Stimulated activated CD8-positive, alpha-beta memory T cell treated with anti-CD3 and anti-CD28 coated beads, Interleukin-2, amount 100 ng/mL, for 1 hour (primary cell): ENCODE results near the gene KMT2B.

Experiments used
- DNase-seq, 2 donors: peaks; one replicate each; pipeline ENCODE4 v3.0.0-alpha.2; 2020; ENCODE audit warnings: low read depth in 2 of 2

Gene KMT2B

DNA sequence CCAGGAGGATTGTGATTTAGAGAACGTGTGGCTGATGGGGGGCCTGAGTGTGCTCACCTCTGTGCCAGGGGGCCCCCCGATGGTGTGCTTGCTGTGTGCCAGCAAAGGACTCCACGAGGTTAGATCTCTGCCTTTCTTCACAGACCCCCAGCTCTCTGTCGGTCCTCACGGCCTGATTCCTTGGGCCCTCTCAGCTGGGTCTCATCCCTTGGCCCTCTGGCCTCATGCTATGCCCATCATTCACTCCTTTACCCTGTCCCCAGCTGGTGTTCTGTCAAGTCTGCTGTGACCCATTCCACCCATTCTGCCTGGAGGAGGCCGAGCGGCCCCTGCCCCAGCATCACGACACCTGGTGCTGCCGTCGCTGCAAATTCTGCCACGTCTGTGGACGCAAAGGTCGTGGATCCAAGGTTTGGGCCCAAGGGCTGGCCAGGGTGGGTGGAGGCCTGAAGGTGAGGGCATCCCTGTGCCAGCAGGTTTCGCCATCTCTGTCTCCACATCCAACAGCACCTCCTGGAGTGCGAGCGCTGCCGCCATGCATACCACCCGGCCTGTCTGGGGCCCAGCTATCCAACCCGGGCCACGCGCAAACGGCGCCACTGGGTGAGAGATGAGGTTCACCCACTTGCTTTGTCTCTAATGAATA, 7.5 kb downstream of the KMT2B start:
- DNase-seq = no peak

DNA sequence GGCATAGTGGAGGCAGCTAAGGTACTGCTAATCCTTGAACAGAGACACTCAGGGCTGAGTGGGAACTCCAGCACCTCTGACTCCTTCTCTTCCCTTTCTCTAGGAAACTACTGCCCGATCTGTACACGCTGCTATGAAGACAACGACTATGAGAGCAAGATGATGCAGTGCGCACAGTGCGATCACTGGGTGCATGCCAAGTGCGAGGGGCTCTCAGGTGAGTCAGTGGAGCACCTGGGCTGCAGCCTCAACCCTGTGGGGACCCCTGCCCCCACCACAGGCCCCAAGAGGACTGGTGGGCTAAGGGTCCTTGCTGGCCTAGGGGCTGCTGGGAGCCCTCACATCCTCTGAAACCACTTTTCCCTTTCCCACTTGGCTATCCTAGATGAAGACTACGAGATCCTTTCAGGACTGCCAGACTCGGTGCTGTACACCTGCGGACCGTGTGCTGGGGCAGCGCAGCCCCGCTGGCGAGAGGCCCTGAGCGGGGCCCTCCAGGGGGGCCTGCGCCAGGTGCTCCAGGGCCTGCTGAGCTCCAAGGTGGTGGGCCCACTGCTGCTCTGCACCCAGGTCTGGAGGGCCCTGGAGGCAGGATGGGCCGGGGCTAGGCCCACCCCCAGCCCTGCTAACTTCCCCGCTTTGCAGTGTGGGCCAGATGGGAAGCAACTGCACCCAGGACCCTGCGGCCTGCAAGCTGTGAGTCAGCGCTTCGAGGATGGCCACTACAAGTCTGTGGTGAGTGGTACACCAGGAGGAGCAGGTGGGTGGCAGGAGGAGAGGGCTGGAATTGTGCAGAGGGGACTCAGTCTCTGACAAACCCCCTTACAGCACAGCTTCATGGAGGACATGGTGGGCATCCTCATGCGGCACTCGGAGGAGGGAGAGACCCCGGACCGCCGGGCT, 9.5 kb downstream of the KMT2B start:
- no peak for DNase-seq

DNA sequence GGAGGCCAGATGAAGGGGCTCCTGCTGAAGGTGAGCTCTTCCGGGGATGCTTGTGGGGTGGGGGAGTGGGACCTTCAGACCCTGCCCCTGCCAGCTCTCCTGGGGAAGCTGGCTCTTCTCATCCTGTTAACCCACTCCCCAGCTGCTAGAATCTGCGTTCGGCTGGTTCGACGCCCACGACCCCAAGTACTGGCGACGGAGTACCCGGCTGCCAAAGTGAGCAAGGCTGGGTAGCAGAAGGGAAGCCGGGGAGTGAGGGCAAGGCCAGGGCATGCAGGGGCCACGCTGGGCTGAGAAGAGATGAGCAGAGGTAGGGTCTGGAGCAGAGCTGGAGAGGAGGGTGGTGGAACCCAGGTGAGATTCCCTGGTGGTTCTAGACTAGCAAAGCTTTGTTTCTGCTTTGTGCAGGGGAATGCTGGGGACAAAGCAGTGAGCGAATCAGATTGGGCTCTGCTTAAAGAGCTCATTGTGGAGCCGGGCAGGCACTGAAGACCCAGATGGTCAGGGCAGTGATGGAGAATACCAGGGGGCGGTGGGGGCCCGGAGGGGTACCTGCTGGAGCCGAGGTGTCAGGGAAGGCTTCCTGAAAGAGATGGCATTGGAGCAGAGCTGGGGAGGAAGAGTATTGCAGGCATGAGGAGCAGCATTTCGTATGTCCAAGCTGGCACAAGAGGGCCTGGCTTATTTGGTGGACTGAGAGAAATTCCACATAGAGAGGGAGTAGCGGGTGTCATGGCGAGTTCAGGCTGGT, 10.3 kb downstream of the KMT2B start:
- DNase-seq = no peak

DNA sequence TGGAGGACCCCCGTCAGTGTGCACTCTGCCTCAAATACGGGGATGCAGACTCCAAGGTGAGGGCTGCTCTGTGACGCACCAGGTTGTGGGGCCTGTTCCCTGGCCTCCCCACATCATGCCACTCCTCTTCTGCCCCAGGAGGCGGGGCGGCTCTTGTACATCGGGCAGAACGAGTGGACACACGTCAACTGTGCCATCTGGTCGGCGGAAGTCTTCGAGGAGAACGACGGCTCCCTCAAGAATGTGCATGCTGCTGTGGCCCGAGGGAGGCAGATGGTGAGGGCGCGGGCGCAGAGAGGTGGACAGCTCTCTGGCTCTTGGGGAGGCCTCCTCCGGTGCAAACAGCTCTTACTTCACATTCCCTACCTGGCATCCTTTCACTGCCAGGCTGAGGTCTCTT, 11.2 kb downstream of the KMT2B start:
- no peak for DNase-seq

DNA sequence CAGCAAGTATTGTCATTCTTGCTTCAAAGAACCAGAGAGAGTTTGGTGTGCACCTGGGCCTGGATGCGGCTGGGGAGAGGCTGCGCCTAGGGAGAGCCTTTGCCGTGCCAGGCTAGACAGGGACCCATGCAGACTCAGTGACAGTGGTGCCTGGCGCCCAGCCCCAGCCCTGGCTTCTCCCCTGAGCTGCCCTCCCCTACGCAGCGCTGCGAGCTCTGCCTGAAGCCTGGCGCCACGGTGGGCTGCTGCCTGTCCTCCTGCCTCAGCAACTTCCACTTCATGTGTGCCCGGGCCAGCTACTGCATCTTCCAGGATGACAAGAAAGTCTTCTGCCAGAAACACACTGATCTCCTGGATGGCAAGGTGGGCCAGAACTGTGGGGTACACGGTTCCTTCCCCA, 12.0 kb downstream of the KMT2B start:
- DNase-seq = no peak

DNA sequence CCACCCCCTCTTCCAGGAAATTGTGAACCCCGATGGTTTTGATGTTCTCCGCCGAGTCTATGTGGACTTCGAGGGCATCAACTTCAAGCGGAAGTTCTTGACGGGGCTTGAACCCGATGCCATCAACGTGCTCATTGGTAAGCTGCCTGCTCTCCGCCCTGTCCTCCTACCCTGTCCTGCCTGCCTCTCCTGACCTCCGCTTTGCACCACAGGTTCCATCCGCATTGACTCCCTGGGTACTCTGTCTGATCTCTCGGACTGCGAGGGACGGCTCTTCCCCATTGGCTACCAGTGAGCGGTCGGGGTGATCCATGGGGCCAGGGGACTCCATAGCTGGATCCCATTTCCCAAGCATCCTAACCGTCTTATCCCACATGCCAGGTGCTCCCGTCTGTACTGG, 12.5 kb downstream of the KMT2B start:
- DNase-seq = no peak

DNA sequence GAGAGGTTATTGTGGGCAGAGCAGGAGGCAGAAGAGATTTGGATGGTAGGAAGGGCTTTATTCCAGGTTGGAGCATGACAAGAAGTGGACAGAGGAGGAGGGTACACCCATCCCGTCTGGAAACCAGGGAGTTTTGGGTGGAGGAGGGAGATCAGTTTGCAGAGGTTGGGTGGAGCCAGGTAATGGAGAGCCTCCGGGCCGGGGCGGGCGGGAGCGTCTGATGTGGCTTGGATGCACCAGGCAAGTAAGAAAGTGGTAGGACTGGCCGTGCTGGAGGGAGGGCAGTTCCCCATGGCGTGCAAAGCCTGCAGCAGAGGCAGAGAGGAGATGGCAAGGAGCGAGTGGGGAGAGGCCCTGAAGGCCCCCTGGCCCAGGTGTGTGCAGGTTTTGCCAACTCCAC, 13.6 kb downstream of the KMT2B start:
- DNase-seq = no peak

DNA sequence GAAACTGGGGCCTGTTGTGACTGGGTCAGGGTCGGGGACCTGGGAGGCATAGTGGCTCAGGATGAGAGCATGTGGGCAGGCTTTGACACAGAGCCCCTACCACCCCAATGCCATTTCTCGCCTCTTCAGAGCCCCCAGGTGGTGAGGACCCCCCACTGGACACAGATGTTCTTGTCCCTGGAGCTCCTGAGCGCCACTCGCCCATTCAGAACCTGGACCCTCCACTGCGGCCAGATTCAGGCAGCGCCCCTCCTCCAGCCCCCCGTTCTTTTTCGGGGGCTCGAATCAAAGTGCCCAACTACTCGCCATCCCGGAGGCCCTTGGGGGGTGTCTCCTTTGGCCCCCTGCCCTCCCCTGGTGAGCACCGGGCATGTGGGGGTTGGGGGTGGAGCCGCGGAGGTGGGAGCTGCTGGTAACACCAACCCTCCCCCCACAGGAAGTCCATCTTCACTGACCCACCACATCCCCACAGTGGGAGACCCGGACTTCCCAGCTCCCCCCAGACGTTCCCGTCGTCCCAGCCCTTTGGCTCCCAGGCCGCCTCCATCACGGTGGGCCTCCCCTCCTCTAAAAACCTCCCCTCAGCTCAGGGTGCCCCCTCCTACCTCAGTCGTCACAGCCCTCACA, 14.1 kb downstream of the KMT2B start:
- no peak for DNase-seq

DNA sequence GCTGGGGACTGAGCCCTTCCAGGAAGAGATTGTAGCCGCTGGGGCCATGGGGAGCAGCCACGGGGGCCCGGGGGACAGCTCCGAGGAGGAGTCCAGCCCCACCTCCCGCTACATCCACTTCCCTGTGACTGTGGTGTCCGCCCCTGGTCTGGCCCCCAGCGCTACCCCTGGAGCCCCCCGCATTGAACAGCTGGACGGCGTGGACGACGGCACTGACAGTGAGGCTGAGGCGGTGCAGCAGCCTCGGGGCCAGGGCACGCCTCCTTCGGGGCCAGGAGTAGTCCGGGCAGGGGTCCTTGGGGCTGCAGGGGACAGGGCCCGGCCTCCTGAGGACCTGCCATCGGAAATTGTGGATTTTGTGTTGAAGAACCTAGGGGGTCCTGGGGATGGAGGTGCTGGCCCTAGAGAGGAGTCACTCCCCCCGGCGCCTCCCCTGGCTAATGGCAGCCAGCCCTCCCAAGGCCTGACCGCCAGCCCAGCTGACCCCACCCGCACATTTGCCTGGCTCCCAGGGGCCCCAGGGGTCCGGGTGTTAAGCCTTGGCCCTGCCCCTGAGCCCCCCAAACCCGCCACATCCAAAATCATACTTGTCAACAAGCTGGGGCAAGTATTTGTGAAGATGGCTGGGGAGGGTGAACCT, 14.9 kb downstream of the KMT2B start:
- DNase-seq = no peak

DNA sequence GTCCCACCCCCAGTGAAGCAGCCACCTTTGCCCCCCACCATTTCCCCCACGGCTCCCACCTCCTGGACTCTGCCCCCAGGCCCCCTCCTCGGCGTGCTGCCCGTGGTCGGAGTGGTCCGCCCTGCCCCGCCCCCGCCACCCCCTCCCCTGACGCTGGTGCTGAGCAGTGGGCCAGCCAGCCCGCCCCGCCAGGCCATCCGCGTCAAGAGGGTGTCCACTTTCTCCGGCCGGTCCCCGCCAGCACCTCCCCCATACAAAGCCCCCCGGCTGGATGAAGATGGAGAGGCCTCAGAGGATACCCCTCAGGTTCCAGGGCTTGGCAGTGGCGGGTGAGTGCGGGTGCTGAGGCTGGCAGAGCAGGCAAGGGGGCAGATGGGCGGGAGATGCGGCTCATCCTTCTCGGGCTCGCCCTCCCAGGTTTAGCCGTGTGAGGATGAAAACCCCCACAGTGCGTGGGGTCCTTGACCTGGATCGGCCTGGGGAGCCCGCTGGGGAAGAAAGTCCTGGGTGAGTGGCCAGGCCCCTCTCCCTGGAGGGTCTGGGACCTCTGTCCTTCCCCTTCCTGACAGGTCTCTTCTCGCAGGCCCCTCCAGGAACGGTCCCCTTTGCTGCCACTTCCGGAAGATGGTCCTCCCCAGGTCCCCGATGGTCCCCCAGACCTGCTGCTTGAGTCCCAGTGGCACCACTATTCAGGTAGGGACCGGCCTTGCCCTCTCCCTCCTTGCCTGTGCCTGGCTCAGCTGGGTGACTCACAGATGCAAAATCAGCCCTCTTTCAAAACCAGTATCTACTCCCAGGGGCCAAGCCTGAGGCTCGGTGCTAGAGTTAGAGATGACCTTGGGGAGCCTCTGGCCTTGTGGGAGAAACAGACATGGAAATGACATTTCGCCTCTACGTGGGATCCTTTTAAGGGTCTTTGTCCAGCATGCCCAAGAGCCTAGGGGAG, 15.7 kb downstream of the KMT2B start:
- DNase-seq = no peak

DNA sequence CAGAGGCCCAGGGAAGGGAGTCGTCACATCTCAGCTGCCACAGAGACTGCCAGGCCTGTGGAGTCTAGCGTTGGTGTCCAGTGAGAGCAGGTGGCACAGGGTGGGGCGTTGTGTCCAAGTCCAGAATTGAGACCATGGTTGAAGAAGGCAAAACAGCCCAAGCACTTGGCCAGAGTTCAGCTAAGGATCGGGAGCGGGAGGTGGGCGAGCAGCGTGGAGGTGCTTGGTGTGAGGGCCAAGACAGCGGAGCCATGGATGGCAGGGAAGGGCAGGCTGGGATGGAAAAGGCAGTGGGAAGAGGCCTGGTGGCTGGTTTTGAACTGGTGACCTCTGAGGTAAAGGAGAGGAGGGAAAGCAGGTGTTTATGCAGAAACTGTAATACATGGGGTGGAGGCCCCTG, 16.5 kb downstream of the KMT2B start:
- no peak for DNase-seq

DNA sequence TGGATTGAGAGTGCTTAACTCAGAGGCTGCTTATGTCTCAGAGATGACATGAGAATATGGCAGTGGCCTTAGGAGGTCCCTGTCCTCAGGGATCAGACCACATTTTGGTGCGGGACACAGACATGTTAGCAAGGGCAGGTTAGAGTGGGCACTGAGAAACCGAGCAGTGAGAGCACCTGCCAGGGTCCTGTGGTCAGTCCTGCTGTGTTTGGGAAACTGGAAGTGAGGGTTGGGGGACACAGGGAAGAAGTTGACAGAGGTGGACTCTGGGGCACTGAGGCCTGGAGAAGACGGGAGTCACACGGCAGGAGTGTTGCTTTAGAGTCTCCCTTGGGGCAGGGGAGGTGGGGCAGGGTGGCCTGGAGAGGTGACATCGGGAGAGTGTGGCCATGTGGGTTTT, 17.1 kb downstream of the KMT2B start:
- DNase-seq = no peak

DNA sequence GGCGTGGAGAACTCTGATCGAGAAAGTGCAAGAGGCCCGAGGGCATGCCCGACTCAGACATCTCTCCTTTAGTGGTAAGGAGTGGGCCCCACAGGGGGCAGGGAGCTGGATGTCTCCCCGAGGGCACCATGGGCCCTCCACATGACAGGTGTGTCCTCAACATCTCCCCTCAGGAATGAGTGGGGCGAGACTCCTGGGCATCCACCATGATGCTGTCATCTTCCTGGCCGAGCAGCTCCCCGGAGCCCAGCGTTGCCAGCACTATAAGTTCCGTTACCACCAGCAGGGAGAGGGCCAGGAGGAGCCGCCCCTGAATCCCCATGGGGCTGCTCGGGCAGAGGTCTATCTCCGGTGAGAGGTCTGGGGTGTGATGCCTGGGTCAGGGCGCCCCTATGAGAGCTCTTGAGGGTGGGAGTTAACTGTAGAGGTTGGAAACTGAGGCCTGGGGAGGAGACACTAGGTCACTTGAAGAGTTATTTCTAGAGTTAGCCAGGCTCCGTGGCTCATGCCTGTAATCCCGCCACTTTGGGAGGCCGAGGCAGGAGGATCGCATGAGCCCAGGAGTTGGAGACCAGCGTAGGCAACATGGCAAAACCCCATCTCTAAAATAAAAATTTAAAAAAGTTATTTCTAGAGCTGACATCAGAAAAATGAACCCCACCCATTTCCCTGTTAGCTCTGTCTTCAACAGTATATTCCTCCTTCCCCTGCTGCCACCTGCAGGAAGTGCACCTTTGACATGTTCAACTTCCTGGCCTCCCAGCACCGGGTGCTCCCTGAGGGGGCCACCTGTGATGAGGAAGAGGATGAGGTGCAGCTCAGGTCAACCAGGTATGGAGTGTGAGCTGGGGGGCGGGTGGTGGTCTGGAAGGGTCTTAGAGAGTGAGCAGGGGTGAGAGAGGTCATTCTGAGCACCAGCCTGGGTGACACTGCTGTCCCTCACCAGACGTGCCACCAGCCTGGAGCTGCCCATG, 19.4 kb downstream of the KMT2B start:
- DNase-seq = no peak

DNA sequence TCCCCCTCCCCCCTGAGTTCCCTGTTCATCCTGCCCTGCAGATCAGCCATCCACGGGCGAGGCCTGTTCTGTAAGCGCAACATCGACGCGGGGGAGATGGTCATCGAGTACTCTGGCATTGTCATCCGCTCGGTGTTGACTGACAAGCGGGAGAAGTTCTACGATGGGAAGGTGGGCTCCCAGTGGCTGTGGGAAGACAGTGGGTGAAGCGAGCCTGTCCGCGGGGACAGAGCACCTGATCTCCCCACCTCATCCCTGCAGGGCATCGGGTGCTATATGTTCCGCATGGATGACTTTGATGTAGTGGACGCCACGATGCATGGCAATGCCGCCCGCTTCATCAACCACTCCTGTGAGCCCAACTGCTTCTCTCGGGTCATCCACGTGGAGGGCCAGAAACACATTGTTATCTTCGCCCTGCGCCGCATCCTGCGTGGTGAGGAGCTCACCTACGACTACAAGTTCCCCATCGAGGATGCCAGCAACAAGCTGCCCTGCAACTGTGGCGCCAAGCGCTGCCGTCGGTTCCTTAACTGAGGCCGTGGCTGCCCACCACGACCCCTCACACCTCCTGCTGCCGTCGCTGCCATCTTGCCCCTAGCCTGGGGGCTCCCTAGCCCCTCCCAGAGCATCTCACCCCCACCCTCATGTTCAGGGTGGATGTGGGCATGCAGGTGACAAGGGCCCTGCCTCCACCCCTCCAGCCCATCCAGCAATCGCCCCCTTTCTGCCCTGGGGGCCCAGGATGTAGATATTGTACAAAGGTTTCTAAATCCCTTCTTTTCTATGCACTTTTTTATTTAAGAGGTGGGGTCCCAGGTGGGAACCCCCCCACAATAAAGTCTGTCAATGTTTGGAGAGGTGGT, 20.5 kb downstream of the KMT2B start:
- no peak for DNase-seq

DNA sequence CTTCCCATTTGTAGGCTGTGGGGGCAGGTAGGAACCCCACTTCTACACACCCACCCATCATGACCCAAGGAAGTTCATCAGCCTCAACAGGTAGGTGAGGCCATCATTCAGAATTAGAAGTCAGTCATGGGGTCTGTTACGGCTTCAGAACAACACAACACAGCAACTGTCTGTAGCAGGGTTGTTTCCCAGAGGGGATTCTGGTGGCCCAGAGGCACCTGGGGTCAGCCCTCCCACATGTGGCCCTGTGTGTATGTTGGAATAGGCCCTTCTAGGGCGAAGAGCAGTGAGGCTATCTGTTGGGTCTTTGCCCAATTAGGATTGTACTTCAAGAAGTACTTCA, 21.1 kb downstream of the KMT2B start:
- DNase-seq = no peak

DNA sequence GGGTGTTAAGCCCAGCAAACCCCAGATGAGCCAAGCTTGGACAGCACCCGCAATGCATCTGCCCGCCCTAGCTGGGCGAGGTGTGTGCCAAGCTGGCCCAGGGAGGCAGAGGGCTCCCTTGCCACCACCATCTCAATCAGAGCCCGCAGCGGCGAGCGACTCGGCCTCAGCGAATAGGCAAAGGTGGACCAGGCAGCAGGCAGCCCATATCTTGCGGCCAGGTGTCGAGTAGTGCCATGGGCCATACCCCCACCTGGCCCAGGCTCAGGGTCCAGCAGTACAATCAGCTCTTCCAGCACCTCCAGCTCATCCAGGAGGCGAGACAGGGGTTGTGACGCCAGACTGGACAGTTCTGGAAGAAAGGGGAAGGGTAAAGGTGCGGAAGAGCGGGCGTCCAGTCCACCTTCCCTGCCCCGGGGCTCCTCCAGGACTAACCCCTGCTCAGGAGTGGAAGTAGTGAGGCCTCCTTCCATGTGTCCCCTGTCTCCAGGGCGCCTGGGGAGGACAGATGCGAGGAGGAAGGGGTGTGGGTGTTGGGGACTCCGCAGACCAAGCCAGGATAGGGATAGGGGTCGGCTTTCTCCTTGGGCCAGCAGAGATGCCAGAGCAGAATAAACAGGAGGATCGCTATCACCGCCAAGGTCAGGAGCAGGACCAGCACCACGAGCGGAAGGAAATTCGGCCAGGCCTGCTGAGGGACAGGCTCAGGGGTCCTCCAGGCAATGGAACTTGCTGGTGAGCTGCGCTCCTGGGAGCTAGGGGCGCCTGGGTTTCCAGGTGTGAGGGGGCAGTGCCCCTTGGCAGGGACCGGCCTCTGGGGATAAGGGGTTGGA, 21.7 kb downstream of the KMT2B start:
- no peak for DNase-seq

DNA sequence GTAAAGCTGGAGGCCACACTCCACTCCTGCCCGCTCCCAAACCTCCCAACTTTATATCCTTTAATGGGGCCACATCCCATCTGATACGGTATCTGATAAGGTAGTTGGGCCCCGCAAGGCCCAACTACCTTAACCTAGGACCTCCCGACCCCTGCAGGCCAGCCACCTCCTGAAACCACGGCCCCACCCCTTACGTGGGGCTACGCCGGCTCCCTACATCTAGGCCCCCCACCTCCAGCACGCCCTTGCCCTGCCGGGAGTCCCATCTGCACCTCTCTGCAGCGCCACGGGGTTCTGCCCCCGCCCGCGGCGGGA, 22.3 kb downstream of the KMT2B start:
- DNase-seq = no peak
